Esophagus squamous epithelium (tissue), 5 donors: ENCODE results near the gene HMGXB3. TPM values are rescaled to one million over a fixed set of nuclear protein-coding genes. Genes with fewer than 3 reads are reported as not detected.

Experiments used
- DNase-seq: peaks from one replicate; lab custom pipeline; 2025; lab: John Stamatoyannopoulos, UW
- H3K27ac ChIP-seq, 4 donors: fragments of 200-600 bp; sonication (generic); one replicate each; pipeline ENCODE4 v1.5.1; 2016 to 2019; ENCODE audit warnings: mild to moderate bottlenecking in 1 of 4
- H3K27me3 ChIP-seq, 4 donors: fragments of 200-600 bp; sonication (generic); 1 replicate in 3 of 4; 2 replicates in 1 of 4; pipeline versions ENCODE4 v1.5.1 to v1.6.0; 2017 to 2021; ENCODE audit warnings: antibody characterized with exemption in 1 of 4
- H3K36me3 ChIP-seq, 3 donors: fragments of 200-600 bp; sonication (generic); one replicate each; pipeline ENCODE4 v1.5.1; 2016 to 2019
- H3K4me1 ChIP-seq, 3 donors: fragments of 200-600 bp; sonication (generic); one replicate each; pipeline ENCODE4 v1.5.1; 2017 to 2019
- H3K4me3 ChIP-seq, 4 donors: fragments of 200-600 bp; sonication (generic); 1 replicate in 3 of 4; 2 replicates in 1 of 4; pipeline ENCODE4 v1.5.1; 2016 to 2019; ENCODE audit warnings: mild to moderate bottlenecking in 2 of 4, moderate library complexity in 1 of 4
- H3K9me3 ChIP-seq, 3 donors: fragments of 200-600 bp; sonication (generic); one replicate each; pipeline ENCODE4 v1.5.1; 2016 to 2019
- POLR2A ChIP-seq, 4 donors: fragments of 450-650 bp; IDR thresholded peaks; one replicate each; pipeline ENCODE4 v1.6.1; 2017; ENCODE audit warnings: antibody characterized with exemption in 4 of 4, mild to moderate bottlenecking in 4 of 4, moderate library complexity in 3 of 4
- WGBS, 2 donors: methylation state at CpG; one replicate each; pipeline ENCODE4 v1.1.5; 2018; 5-methylcytosine and 5-hydroxymethylcytosine counted together
- intact Hi-C: fragments of 100-400 bp; cut with DNase I; formaldehyde crosslinking; loops from one replicate; pipeline ENCODE4 v1.15.0; 2022
- total RNA-seq, 4 donors: library from RNA; depleted of rRNA; stranded (reverse); fragments of >200 nt; gene quantifications; one replicate each; pipeline ENCODE4 v1.1.0, GENCODE V29; 2016
- TF ChIP-seq, protein P1 (sequence below), 6 experiments: fragments of 450-650 bp in 4 of 6; fragments of 200-600 bp in 2 of 6; sonication (generic) in 2 of 6; IDR thresholded peaks; one replicate each; pipeline ENCODE4 v1.5.1; 2016 to 2019; ENCODE audit warnings: antibody characterized with exemption in 6 of 6, mild to moderate bottlenecking in 4 of 6, moderate library complexity in 4 of 6
- donor health status: DM: yes; HTN: yes; CAD: no.

Gene HMGXB3
- total RNA-seq, 4 donors from 2014 or later, result 12.4 to 26.3 (median 20.5) TPM

DNA sequence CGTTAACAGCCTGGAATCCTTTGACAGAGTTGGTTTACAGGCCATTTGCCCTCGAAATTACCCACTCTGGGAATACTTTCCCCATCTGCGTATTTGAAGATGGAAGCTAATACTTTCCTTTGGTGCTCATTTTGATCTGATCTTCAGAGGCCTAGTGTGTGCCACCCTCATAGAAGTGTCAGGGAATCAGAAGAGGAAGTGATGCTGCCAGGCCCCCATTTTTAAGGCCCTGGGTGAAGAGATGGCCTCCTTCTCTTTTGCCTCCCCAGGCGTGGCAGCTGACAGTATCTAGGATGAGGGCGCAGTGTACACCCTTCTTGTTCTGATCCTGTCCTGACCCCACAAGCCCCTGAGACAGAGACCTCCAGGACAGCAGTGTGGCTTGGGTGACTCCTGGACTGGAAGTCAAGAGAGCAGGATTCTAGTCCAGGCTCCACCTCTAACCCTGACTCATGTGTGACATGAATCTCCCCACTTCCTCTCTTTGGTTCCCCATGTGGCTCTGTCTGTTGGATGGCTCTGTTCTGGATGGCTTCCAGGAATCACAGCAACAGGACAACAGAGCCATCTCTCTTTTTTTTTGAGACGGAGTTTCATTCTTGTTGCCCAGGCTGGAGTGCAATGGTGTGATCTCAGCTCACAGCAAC, 58.1 kb downstream of the HMGXB3 start:
- DNase-seq, result no peak
- intact Hi-C loops, result no loop called here

DNA sequence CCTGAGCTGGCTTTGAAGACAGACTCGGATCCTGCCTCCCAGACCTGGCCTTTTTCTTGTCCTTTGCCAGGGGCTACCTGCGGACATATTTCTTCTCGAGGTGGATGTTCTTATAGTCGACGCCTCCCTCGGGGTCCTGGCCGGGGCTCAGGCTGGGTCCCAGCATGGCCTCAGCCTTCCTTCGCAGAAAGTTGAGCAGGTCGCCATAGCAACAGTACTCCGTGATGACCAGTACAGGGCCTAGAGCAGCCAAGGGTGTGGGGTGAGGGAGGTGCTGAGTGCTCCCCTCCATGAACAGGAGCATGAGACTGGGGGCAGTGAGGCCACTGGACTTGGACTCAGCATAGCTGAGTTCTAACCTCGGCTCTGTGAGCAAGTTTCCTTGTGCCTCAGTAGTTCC, 59.1 kb downstream of the HMGXB3 start:
- 79 to 89% methylated on average over 3 to 5 of the region's 11 CpGs for WGBS, 2 donors

More for the DNA sequence above, 58.1 kb downstream of the HMGXB3 start:
- H3K27ac ChIP-seq, result no peak overlapping the region
- peaks cover 0 to 23% (median 8%) of the 10 kb centered on the region in 3 donors for H3K36me3 ChIP-seq
- 85 to 88% methylated on average over 4 of the region's 6 CpGs for WGBS, 2 donors
- no peaks in the 10 kb centered on the region for H3K27me3 ChIP-seq
- TF ChIP-seq POLR2A (IDR thresholded peaks at IDR 0.05), result no peak
- TF ChIP-seq, protein P1, sequence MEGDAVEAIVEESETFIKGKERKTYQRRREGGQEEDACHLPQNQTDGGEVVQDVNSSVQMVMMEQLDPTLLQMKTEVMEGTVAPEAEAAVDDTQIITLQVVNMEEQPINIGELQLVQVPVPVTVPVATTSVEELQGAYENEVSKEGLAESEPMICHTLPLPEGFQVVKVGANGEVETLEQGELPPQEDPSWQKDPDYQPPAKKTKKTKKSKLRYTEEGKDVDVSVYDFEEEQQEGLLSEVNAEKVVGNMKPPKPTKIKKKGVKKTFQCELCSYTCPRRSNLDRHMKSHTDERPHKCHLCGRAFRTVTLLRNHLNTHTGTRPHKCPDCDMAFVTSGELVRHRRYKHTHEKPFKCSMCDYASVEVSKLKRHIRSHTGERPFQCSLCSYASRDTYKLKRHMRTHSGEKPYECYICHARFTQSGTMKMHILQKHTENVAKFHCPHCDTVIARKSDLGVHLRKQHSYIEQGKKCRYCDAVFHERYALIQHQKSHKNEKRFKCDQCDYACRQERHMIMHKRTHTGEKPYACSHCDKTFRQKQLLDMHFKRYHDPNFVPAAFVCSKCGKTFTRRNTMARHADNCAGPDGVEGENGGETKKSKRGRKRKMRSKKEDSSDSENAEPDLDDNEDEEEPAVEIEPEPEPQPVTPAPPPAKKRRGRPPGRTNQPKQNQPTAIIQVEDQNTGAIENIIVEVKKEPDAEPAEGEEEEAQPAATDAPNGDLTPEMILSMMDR (IDR thresholded peaks at IDR 0.05), result no peak
- H3K4me3 ChIP-seq, result no peak overlapping the region
- H3K9me3 ChIP-seq, result no peaks in the 10 kb centered on the region
- peaks cover 0 to 5% (median 0%) of the 10 kb centered on the region in 3 donors for H3K4me1 ChIP-seq

DNA sequence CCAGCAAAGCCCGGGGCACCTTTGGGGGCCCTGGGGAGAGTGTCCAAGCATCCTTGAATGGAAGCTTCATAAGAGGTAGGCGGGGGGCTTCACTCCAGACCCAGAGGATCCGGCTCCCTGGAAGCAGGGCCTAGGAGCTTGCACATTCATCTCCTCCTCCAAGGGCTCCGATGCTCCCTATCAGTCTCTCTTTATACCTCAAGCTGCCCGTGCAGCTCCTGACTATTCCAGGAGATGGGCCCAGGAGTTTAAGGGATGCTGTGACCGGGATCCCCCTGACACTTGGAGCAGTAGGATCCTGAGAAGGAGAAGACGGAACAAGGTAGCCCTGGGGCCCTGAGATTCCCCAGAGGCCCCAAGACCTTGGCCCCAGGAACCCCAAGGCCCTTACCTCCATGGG, 59.9 kb downstream of the HMGXB3 start:
- Histone ChIP-seq H3K27ac (no peak overlapping the region), H3K9me3 (no peaks in the 10 kb centered on the region), H3K36me3 (peaks cover 0 to 5% (median 0%) of the 10 kb centered on the region in 3 donors), H3K27me3 (peaks cover 0 to 9% (median 0%) of the 10 kb centered on the region in 4 donors), H3K4me1 (peaks cover 0 to 6% (median 0%) of the 10 kb centered on the region in 3 donors), H3K4me3 (no peak overlapping the region)
- TF ChIP-seq, protein P1 (IDR thresholded peaks at IDR 0.05), result no peak
- TF ChIP-seq POLR2A (IDR thresholded peaks at IDR 0.05), result no peak
- intact Hi-C loops, result no loop called here
- DNase-seq, result no peak
- WGBS, 2 donors, result 63 to 79% methylated on average over 3 to 4 of the region's 7 CpGs

More for the DNA sequence above, 59.1 kb downstream of the HMGXB3 start:
- no peaks in the 10 kb centered on the region for H3K9me3 ChIP-seq
- H3K4me3 ChIP-seq, result no peak overlapping the region
- H3K36me3 ChIP-seq, result peaks cover 0 to 13% (median 0%) of the 10 kb centered on the region in 3 donors
- DNase-seq, result no peak
- no peak for TF ChIP-seq POLR2A (IDR thresholded peaks at IDR 0.05)
- TF ChIP-seq, protein P1 (IDR thresholded peaks at IDR 0.05), result no peak
- H3K27me3 ChIP-seq, result peaks cover 0 to under 1% (median 0%) of the 10 kb centered on the region in 4 donors
- H3K27ac ChIP-seq, result no peak overlapping the region
- intact Hi-C loops, result no loop called here
- H3K4me1 ChIP-seq, result peaks cover 0 to 5% (median 0%) of the 10 kb centered on the region in 3 donors

DNA sequence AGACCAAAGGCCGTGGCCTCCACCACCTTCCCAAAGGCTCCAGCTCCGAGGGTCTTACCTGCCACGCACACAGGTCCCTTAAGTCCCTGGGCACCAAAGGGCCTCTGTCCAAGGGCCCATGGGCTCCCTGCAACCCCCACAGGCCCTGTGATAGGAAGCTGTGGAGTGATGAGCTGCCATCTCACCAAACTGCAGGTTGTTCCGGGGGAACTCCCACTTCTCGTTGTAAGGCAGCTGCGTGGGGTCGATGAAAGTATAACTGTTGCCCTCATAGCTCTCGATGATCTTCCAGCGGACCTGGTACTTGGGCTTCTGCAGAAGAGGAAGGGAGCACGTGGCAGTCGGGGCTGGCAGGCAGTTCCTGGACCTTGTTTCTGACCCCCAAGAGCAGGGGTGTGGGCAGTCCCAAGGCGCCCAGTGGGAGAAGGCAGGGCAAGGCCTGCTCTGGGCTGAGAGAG, 61.0 kb downstream of the HMGXB3 start:
- Histone ChIP-seq H3K27ac (no peak overlapping the region), H3K9me3 (no peaks in the 10 kb centered on the region), H3K36me3 (no peaks in the 10 kb centered on the region), H3K4me1 (peaks cover 0 to 10% (median 0%) of the 10 kb centered on the region in 3 donors), H3K27me3 (peaks cover 0 to 13% (median 0%) of the 10 kb centered on the region in 4 donors), H3K4me3 (no peak overlapping the region)
- TF ChIP-seq, protein P1 (IDR thresholded peaks at IDR 0.05), result no peak
- no peak for TF ChIP-seq POLR2A (IDR thresholded peaks at IDR 0.05)
- 81 to 88% methylated on average over 2 to 4 of the region's 12 CpGs for WGBS, 2 donors
- intact Hi-C loops, result no loop called here
- DNase-seq, result no peak

DNA sequence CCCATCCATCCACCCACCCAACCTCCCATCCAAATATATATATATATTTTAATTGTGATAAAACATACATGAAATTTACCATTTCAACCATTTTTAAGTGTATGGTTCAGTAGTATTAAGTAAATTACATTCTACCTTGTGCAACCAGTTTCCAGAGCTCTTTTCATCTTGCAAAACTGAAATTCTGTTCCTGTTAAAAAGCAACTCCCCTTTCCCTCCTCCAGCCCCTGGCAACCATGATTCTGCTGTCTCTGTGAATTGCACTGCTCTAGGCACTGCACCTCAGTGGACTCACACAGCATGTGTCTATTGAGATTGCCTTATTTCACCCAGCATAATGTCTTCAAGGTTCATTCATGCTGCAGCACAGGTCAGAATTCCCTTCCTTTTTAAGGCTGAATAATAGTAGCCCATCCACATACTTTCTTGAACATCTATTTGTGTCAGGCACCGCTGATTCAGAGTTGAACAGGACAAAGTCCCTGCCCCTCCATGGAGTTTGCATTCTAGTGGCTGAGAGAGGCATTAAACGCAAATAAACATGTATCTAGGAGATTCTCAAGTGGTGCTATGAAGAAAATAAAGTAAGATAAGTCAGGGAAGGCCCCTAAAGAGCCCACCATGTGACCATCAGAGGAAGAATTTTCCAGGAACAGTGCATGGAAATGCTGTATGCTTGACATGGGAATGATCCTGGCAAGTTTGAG, 61.8 kb downstream of the HMGXB3 start:
- TF ChIP-seq POLR2A (IDR thresholded peaks at IDR 0.05), result no peak
- TF ChIP-seq, protein P1 (IDR thresholded peaks at IDR 0.05), result no peak
- Histone ChIP-seq H3K36me3 (no peaks in the 10 kb centered on the region), H3K9me3 (no peaks in the 10 kb centered on the region), H3K27me3 (peaks cover 0 to 13% (median 0%) of the 10 kb centered on the region in 4 donors), H3K4me1 (peaks cover 0 to 10% (median 0%) of the 10 kb centered on the region in 3 donors), H3K4me3 (no peak overlapping the region), H3K27ac (no peak overlapping the region)
- 71 to 74% methylated on average over 2 of the region's 2 CpGs for WGBS, 2 donors
- no peak for DNase-seq
- intact Hi-C loops, result no loop called here
